AG04449 (cell line): ENCODE measurements around the gene SMIM15.

Experiments
- CTCF ChIA-PET: fragments of 350-600 bp; formaldehyde crosslinking; extraction: SDS; loops from one replicate; lab custom pipeline; 2021; ENCODE audit warnings: antibody characterized with exemption; lab: Yijun Ruan, JAX
- POLR2A ChIA-PET: fragments of 400-600, 350-600 bp; formaldehyde crosslinking; extraction: SDS; loops from one replicate; lab custom pipeline; 2020; ENCODE audit warnings: antibody characterized with exemption, inconsistent platforms; lab: Yijun Ruan, JAX
- DNase-seq: peaks from one replicate; pipeline ENCODE4 v3.0.0-alpha.2; 2010; ENCODE audit warnings: low read depth, low spot score
- H3K4me3 ChIP-seq: 2 replicates; pipeline ENCODE4 v1.5.1; 2011; ENCODE audit warnings: low read depth, mild to moderate bottlenecking, control low read depth, low read length
- TF ChIP-seq, protein P1 (sequence below): IDR thresholded peaks from one replicate; pipeline ENCODE4 v1.5.1; 2011; ENCODE audit warnings: mild to moderate bottlenecking, moderate library complexity, low read length, control low read depth, inconsistent platforms; ENCODE audit not compliant: insufficient read depth; ENCODE audit errors: missing control alignments

SMIM15 gene

DNA sequence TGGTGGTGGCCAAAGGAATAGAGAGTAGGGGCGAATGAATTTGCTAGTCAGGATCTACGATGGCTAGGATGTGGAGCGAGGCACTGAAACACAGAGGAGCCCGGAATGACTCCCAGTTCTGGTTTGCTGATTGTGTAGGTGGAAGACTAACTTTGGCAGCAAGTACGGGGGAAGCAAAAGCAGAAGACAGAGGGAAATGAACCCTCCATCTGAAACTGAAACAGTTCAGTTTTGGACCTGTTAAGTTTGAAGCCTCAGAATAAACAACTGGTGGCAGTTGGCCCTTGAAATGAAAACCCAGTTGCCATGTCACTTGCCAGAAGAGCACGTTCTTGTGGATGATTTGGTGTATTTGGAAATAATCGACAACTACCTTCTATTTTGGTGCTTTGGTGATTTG lies 15.4 kb upstream of the SMIM15 start:
- POLR2A ChIA-PET, result interaction anchor here (1.3 kb wide), 1 partner anchor 154 kb away, joined by 4 read pairs; the partner anchor contains the start of gene ZSWIM6
- CTCF ChIA-PET, result interaction anchor here (0.5 kb wide), 1 partner anchor 21 kb away, joined by 3 read pairs; no protein-coding TSS in a partner anchor
- H3K4me3 ChIP-seq, result no peak overlapping the region
- TF ChIP-seq, protein P1, sequence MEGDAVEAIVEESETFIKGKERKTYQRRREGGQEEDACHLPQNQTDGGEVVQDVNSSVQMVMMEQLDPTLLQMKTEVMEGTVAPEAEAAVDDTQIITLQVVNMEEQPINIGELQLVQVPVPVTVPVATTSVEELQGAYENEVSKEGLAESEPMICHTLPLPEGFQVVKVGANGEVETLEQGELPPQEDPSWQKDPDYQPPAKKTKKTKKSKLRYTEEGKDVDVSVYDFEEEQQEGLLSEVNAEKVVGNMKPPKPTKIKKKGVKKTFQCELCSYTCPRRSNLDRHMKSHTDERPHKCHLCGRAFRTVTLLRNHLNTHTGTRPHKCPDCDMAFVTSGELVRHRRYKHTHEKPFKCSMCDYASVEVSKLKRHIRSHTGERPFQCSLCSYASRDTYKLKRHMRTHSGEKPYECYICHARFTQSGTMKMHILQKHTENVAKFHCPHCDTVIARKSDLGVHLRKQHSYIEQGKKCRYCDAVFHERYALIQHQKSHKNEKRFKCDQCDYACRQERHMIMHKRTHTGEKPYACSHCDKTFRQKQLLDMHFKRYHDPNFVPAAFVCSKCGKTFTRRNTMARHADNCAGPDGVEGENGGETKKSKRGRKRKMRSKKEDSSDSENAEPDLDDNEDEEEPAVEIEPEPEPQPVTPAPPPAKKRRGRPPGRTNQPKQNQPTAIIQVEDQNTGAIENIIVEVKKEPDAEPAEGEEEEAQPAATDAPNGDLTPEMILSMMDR, result no peak
- no peak for DNase-seq

- ChIA-PET POLR2A (interaction anchor here (1.3 kb wide), 1 partner anchor 154 kb away, joined by 4 read pairs; the partner anchor contains the start of gene ZSWIM6), CTCF (no interaction called here)
- no peak for DNase-seq
- TF ChIP-seq, protein P1, result no peak
- H3K4me3 ChIP-seq, result no peak overlapping the region
Measured at GRCh38 chr5:61177070-61177469, 14.8 kb upstream of the SMIM15 start.

DNA sequence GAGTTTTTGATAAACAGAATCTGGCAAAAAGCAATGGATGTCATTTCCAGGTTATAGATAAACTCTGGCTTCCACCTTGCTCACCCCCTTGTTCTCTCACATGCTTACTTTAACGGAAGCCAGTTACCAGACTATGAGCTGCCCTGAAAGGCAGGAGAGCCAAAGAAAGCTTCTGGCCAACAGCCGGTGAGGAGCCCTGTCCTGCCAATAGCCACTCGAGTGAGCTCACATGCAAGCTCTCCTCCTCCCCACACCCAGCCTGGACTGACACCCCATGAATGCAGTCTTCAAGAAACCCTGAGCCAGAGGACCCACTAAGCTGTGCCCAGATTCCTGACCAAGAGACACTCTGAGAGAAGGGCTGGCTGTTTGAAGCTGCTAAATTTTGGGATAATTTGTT lies 14.4 kb upstream of the SMIM15 start:
- DNase-seq, result no peak
- TF ChIP-seq, protein P1, result no peak
- ChIA-PET CTCF (no interaction called here), POLR2A (interaction anchor here (1.3 kb wide), 1 partner anchor 155 kb away, joined by 4 read pairs; the partner anchor contains the start of gene ZSWIM6)
- H3K4me3 ChIP-seq, result no peak overlapping the region

DNA sequence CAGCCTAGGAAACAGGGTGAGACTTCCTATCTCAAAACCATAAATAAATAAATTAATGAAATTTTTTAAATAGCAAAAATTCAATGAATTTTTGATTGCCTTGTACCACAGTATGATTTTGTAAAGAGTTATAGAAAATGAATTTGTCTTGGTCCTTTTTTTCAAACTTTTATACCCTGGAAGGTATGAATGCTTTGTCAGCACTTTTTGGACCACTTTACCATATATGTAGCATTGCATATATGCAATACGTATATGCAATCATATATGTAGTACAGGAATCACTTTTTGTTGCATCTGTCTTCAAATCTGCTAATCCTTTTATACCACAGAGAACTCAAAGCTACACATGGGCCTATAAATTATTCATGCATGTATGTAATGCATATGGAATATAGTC lies 9.2 kb upstream of the SMIM15 start:
- H3K4me3 ChIP-seq, result no peak overlapping the region
- ChIA-PET POLR2A (no interaction called here), CTCF (interaction anchor here (1.1 to 1.6 kb wide), 2 partner anchors 39 to 160 kb away, joined by 3 read pairs; no protein-coding TSS in a partner anchor)
- DNase-seq, result no peak
- TF ChIP-seq, protein P1, result no peak

DNA sequence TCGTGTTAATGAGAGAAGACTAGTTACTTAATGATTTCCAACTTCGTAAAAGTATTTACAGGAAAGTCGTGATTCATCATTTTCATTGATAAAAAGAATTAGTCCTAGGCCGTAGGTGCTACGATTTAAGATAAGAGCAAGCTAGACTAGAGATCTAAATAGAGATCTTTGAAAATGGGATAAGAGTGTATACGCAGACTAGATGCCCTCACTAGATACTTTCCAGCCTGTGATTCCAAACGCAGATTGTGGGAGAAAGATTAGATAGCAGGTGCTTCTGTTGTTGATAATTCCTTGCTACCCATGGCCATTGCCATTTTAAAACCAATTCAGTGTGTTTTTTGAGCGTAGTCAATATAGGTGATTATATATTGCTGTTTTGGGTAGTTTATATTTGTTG lies 6.7 kb upstream of the SMIM15 start:
- no peak for DNase-seq
- no peak overlapping the region for H3K4me3 ChIP-seq
- CTCF ChIA-PET, result no interaction called here
- TF ChIP-seq, protein P1, result no peak
- POLR2A ChIA-PET, result interaction anchor here (0.6 kb wide), 1 partner anchor 507 kb away, joined by 3 read pairs; no protein-coding TSS in a partner anchor

DNA sequence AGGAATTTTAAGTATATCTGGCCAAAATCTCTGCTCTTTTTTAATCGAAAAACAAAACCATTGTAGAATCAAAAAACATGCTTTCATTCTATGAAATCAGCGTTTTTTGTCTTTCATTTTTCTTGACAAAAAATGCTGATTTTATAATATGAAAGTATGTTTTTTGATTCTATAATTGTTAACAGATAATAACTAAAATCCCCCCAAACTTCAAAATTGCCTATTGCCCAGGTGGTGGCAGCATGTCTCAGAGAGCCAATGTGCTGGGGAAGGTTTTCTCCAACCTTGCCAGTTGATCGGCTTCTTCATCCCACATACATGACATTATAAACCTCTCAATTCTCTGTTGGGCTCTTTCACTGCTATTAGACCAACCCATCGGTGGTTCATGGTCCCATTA lies 5.1 kb upstream of the SMIM15 start:
- no peak for DNase-seq
- ChIA-PET POLR2A (no interaction called here), CTCF (interaction anchor here (1.2 to 1.3 kb wide), 2 partner anchors 12 to 487 kb away, joined by 3 to 5 read pairs; no protein-coding TSS in a partner anchor)
- H3K4me3 ChIP-seq, result no peak overlapping the region
- TF ChIP-seq, protein P1, result peak; percentile 19
